Epithelial cell of umbilical artery (primary cell): ENCODE measurements around the gene RMND5B. TPM values are rescaled to one million over a fixed set of nuclear protein-coding genes. Genes with fewer than 3 reads are reported as not detected.

Experiments
- total RNA-seq: library from RNA; depleted of rRNA; stranded (reverse); fragments of >200 nt; gene quantifications from 2 replicates; pipeline ENCODE4 v1.2.3, GENCODE V29; 2014

RMND5B gene, protein sequence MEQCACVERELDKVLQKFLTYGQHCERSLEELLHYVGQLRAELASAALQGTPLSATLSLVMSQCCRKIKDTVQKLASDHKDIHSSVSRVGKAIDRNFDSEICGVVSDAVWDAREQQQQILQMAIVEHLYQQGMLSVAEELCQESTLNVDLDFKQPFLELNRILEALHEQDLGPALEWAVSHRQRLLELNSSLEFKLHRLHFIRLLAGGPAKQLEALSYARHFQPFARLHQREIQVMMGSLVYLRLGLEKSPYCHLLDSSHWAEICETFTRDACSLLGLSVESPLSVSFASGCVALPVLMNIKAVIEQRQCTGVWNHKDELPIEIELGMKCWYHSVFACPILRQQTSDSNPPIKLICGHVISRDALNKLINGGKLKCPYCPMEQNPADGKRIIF
- 27.3 and 50.9 TPM in 2 replicates for total RNA-seq

GRCh38 chr5:178130576-178131445 lies at the start of gene RMND5B:
TSS of gene RMND5B (plus strand) at chr5:178131014. CDS start at chr5:178138120, 7,106 bp downstream.

GRCh38 chr5:178113141-178113787 lies 17.6 kb upstream of the RMND5B start, which contains the start of gene N4BP3:
TSS of gene N4BP3 (plus strand) at chr5:178113532. CDS start at chr5:178119584, 6,052 bp downstream.

GRCh38 chr5:178153530-178154340 lies 22.9 kb downstream of the RMND5B start, which contains the start of gene NHP2:
TSS of gene NHP2 (minus strand) at chr5:178153885. CDS start at chr5:178153817, 68 bp downstream.

DNA sequence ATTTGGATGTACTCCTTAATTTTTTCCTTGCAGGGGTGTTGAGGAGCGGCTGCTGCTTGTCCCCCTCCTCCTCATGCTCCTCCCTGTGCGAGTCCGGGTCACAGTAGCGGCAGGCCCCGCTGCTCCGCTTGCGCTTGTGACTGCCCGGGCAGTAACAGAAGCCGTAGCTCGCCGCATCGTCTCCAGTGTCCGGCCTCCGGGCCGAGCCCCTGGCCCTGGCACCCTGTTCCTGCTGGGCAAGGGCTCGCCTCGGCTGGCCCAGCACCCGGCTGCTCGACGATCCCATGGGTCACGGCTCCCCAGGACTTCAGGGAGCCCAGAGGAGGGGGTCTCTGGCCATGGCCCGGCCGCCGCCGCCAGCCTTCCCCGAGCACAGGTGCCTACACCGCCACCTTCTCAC lies 56.2 kb downstream of the RMND5B start, which contains the start of gene GMCL2:
Gene GMCL2, minus strand, starts transcription at position 358 of the 400 bp plus-strand sequence. Its CDS starts 72 bp downstream, at position 286.

Other genes starting within 250 kb of the RMND5B start
- not detected in 2 replicates for gene PROP1, start 134.8 kb upstream of the RMND5B start, total RNA-seq
- 28.1 and 30.2 TPM in 2 replicates for gene N4BP3, start 17.5 kb upstream of the RMND5B start, total RNA-seq
- 294 and 312 TPM in 2 replicates for gene NHP2, start 22.9 kb downstream of the RMND5B start, total RNA-seq
- gene GMCL2, start 56.4 kb downstream of the RMND5B start, total RNA-seq: not detected in 2 replicates
- gene HNRNPAB, start 73.5 kb downstream of the RMND5B start, total RNA-seq: 82.5 and 116 TPM in 2 replicates
- 24.3 and 27.6 TPM in 2 replicates for gene PHYKPL, start 101.8 kb downstream of the RMND5B start, total RNA-seq